KMS-11 (cell line): ENCODE data around the gene RETREG1.

Experiments
- H2AFZ ChIP-seq: fragments of 200-600 bp; sonication (generic); 2 replicates; pipeline ENCODE4 v1.6.1; 2016; ENCODE audit warnings: antibody characterized with exemption, mixed run types, low read depth
- H3K27ac ChIP-seq: fragments of 200-600 bp; sonication (generic); 2 replicates; pipeline ENCODE4 v1.6.1; 2016; ENCODE audit warnings: mild to moderate bottlenecking, mixed run types
- H3K27me3 ChIP-seq: fragments of 200-600 bp; sonication (generic); 2 replicates; pipeline ENCODE4 v1.6.1; 2017; ENCODE audit warnings: mild to moderate bottlenecking, low read depth, mixed run types, moderate library complexity; ENCODE audit not compliant: insufficient read depth
- H3K36me3 ChIP-seq: fragments of 200-600 bp; sonication (generic); 2 replicates; pipeline ENCODE4 v1.6.1; 2017; ENCODE audit warnings: mild to moderate bottlenecking, mixed run types; ENCODE audit not compliant: insufficient read depth
- H3K4me1 ChIP-seq: fragments of 200-600 bp; sonication (generic); 2 replicates; pipeline ENCODE4 v1.6.1; 2016; ENCODE audit warnings: mild to moderate bottlenecking, low read depth, mixed run types; ENCODE audit not compliant: poor library complexity, severe bottlenecking
- H3K4me2 ChIP-seq: fragments of 200-600 bp; sonication (generic); 2 replicates; pipeline ENCODE4 v1.7.0; 2016; ENCODE audit warnings: mild to moderate bottlenecking, mixed run types
- H3K4me3 ChIP-seq: fragments of 200-600 bp; sonication (generic); IDR thresholded peaks from 2 replicates; pipeline ENCODE4 v1.6.1; 2017; ENCODE audit warnings: low read depth, low read length, mixed read lengths; ENCODE audit not compliant: insufficient read depth
- H3K79me2 ChIP-seq: fragments of 200-600 bp; sonication (generic); 2 replicates; pipeline ENCODE4 v1.6.1; 2016; ENCODE audit warnings: low read depth, mixed run types; ENCODE audit not compliant: insufficient read depth
- H3K9ac ChIP-seq: fragments of 200-600 bp; sonication (generic); 2 replicates; pipeline ENCODE4 v1.6.1; 2016; ENCODE audit warnings: mild to moderate bottlenecking, mixed run types
- H4K20me1 ChIP-seq: fragments of 200-600 bp; sonication (generic); 2 replicates; pipeline ENCODE4 v1.6.1; 2016; ENCODE audit warnings: mild to moderate bottlenecking, mixed run types; ENCODE audit not compliant: insufficient read depth
- TF ChIP-seq, protein P1 (sequence below): fragments of 200-600 bp; sonication (generic); conservative IDR thresholded peaks from 2 replicates; pipeline ENCODE4 v1.6.1; 2017; ENCODE audit warnings: low read depth, mild to moderate bottlenecking, antibody characterized with exemption, low read length, moderate library complexity, mixed read lengths

Gene RETREG1

DNA sequence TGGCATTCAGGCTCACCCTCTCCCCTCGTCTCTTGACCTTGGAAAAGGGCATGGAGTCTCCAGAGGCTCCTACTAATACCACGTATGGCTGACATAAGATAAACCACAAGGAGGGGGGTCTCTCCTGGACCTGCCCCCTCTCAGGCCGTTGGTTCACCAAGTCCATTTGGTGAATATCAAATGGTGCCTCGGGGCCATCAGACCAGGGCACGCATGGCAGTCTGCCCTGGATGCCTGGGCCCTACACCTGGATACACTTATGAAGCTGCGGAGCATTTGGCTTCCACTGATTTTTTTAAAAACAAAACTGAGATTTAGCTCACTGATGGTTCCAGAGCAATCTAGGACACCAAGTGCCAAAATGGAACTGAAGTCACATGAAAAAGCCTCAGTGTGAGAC, 110.9 kb downstream of the RETREG1 start:
- H3K36me3 ChIP-seq = no peaks in the 10 kb centered on the region
- H4K20me1 ChIP-seq = no peaks in the 10 kb centered on the region
- H3K4me2 ChIP-seq = no peak overlapping the region
- H3K27me3 ChIP-seq = no peaks in the 10 kb centered on the region
- H3K4me3 ChIP-seq = no peak overlapping the region
- H3K9ac ChIP-seq = no peak overlapping the region
- TF ChIP-seq, protein P1, sequence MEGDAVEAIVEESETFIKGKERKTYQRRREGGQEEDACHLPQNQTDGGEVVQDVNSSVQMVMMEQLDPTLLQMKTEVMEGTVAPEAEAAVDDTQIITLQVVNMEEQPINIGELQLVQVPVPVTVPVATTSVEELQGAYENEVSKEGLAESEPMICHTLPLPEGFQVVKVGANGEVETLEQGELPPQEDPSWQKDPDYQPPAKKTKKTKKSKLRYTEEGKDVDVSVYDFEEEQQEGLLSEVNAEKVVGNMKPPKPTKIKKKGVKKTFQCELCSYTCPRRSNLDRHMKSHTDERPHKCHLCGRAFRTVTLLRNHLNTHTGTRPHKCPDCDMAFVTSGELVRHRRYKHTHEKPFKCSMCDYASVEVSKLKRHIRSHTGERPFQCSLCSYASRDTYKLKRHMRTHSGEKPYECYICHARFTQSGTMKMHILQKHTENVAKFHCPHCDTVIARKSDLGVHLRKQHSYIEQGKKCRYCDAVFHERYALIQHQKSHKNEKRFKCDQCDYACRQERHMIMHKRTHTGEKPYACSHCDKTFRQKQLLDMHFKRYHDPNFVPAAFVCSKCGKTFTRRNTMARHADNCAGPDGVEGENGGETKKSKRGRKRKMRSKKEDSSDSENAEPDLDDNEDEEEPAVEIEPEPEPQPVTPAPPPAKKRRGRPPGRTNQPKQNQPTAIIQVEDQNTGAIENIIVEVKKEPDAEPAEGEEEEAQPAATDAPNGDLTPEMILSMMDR = no peak
- no peak overlapping the region for H2AFZ ChIP-seq
- H3K79me2 ChIP-seq = no peaks in the 10 kb centered on the region
- no peaks in the 10 kb centered on the region for H3K4me1 ChIP-seq
- H3K27ac ChIP-seq = no peak overlapping the region

DNA sequence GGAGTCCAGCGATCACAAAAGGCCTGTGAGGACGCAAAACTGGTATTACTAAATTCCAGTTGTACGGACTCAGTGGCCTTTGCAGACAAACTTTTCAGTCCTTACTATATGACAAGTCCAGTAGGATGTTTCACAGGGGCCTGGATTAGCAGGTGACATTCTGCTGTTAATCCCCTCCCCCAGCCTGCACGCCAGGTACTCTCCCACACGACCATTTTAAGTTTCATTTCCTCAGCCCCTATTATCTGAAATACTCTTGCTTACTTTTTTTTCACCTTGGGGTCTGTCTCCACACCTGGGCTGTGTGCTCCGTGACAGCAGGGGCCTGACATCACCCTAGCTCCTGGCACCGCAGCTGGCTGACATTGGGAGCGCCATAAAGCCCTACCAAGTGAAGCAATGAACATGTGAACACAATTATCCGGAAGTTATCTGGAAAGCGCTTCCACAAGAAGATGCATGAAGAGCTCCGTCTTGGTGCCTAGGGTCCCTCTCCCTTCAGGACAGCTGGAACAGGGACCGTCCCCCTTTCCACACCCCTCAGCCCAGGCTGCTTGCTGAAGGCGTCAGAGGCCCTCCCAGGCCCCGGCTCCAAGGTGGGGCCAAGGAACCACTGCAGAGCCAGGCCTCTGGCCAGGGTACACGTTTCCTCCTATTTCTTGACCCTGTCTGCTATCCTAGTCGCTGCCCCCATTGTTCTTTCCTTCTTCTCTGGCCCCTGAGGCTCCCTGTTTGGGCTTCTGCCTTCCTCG, 111.5 kb downstream of the RETREG1 start:
- H3K27me3 ChIP-seq = no peaks in the 10 kb centered on the region
- H2AFZ ChIP-seq = no peak overlapping the region
- TF ChIP-seq, protein P1 = no peak
- no peaks in the 10 kb centered on the region for H3K79me2 ChIP-seq
- H3K4me2 ChIP-seq = no peak overlapping the region
- H3K9ac ChIP-seq = no peak overlapping the region
- no peak overlapping the region for H3K4me3 ChIP-seq
- H3K36me3 ChIP-seq = no peaks in the 10 kb centered on the region
- no peak overlapping the region for H3K27ac ChIP-seq
- no peaks in the 10 kb centered on the region for H4K20me1 ChIP-seq
- no peaks in the 10 kb centered on the region for H3K4me1 ChIP-seq

DNA sequence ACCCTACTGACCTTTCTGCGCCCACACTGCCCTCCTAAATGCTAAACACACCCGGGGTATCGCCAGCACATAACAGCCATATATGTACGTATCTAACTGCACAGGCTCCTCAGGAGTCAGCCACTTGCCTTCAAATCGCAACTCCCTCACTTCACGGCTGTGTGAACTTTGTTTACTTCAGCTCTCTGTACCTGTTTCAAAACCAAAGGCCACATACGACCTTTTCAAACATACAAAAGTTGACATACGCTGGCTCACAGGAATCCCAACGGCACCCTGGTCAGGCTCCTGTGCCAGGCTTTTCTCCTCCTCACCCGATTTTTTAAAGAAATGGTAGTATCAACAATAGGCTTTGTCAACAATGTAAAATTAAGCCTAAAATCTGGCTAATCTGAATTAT, 112.2 kb downstream of the RETREG1 start:
- Histone ChIP-seq H3K4me2 (no peak overlapping the region), H2AFZ (no peak overlapping the region), H3K9ac (no peak overlapping the region), H3K4me1 (no peaks in the 10 kb centered on the region), H3K27me3 (no peaks in the 10 kb centered on the region), H3K36me3 (no peaks in the 10 kb centered on the region), H3K4me3 (no peak overlapping the region), H4K20me1 (no peaks in the 10 kb centered on the region), H3K27ac (no peak overlapping the region), H3K79me2 (no peaks in the 10 kb centered on the region)
- TF ChIP-seq, protein P1 = no peak

DNA sequence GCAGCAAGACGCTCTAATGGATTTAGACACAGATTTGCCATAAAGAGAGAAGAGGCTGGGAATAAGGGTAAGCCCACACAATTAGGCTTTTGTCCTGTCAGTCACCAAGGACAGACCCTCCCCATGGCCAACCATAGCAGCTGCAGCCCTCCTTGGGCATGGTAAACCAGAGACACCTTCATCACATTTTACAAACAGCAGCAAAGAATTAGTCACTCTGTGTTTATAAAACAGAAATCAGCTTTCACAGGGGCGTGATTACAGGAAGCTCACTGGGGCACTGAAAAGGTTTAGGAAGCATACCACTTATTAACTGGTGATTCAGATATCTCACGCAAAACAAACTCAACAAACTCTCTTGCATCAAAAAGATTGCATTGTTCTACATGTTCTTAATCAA, 113.9 kb downstream of the RETREG1 start:
- H3K4me3 ChIP-seq = no peak overlapping the region
- TF ChIP-seq, protein P1 = no peak
- no peaks in the 10 kb centered on the region for H3K27me3 ChIP-seq
- no peaks in the 10 kb centered on the region for H3K4me1 ChIP-seq
- no peaks in the 10 kb centered on the region for H4K20me1 ChIP-seq
- H3K79me2 ChIP-seq = no peaks in the 10 kb centered on the region
- no peak overlapping the region for H3K27ac ChIP-seq
- H3K4me2 ChIP-seq = no peak overlapping the region
- H3K36me3 ChIP-seq = no peaks in the 10 kb centered on the region
- H2AFZ ChIP-seq = no peak overlapping the region
- no peak overlapping the region for H3K9ac ChIP-seq
